ENCODE results near the gene VDR. TPM values are rescaled to one million over a fixed set of nuclear protein-coding genes. Genes with fewer than 3 reads are reported as not detected.

Gene VDR
- total RNA-seq, 4 donors from 2014 or later = 3.5 to 5.2 (median 3.9) TPM

GRCh38 chr12:47802312-47802711 lies 102.5 kb downstream of the VDR start:
- TF ChIP-seq CTCF (IDR thresholded peaks at IDR 0.05) (peak in 2 of 6 experiments; percentile 12 to 14), POLR2A (IDR thresholded peaks at IDR 0.05) (no peak)
- Histone ChIP-seq H3K9me3 (no peaks in the 10 kb centered on the region), H3K27me3 (no peaks in the 10 kb centered on the region), H3K27ac (peak overlapping the region in 2 of 3 donors; percentile 62 to 71), H3K4me1 (peaks cover 54 to 86% of the 10 kb centered on the region in 2 donors), H3K4me3 (replicated peaks in 1 of 3) (no peak overlapping the region), H3K36me3 (peaks cover 12 to 13% of the 10 kb centered on the region in 2 donors)
- intact Hi-C loops (cut with DNase I) = no loop called here
- 32 to 48% methylated on average over 5 of the region's 5 CpGs for WGBS, 2 donors
- DNase-seq = no peak

- no peak for DNase-seq
- Histone ChIP-seq H3K27ac (peak overlapping the region; percentile 16 to 71 (median 62)), H3K9me3 (no peaks in the 10 kb centered on the region), H3K36me3 (peaks cover 16 to 18% of the 10 kb centered on the region in 2 donors), H3K27me3 (no peaks in the 10 kb centered on the region), H3K4me1 (peaks cover 50 to 81% of the 10 kb centered on the region in 2 donors), H3K4me3 (replicated peaks in 1 of 3) (no peak overlapping the region)
- intact Hi-C loops (cut with DNase I) = no loop called here
- no peak for TF ChIP-seq POLR2A (IDR thresholded peaks at IDR 0.05)
- no peak for TF ChIP-seq CTCF (IDR thresholded peaks at IDR 0.05)
- 56 to 61% methylated on average over 9 of the region's 9 CpGs for WGBS, 2 donors
Observed at GRCh38 chr12:47801904-47802246, 102.9 kb downstream of the VDR start.

- intact Hi-C loops (cut with DNase I) = no loop called here
Observed at GRCh38 chr12:47801170-47801903, 103.5 kb downstream of the VDR start.

GRCh38 chr12:47800582-47800981 lies 104.2 kb downstream of the VDR start:
- 84 to 85% methylated on average over 7 of the region's 7 CpGs for WGBS, 2 donors
- no peaks in the 10 kb centered on the region for H3K9me3 ChIP-seq
- H3K36me3 ChIP-seq = peaks cover 28% of the 10 kb centered on the region in 2 donors
- no peak for DNase-seq
- H3K4me1 ChIP-seq = peaks cover 38 to 68% of the 10 kb centered on the region in 2 donors
- no peak overlapping the region for H3K4me3 ChIP-seq (replicated peaks in 1 of 3)
- intact Hi-C loops (cut with DNase I) = no loop called here
- no peaks in the 10 kb centered on the region for H3K27me3 ChIP-seq
- TF ChIP-seq CTCF (IDR thresholded peaks at IDR 0.05) (no peak), POLR2A (IDR thresholded peaks at IDR 0.05) (no peak)
- H3K27ac ChIP-seq = no peak overlapping the region

More at GRCh38 chr12:47801170-47801903, 103.5 kb downstream of the VDR start:
- Histone ChIP-seq H3K4me1 (peaks cover 46 to 76% of the 10 kb centered on the region in 2 donors), H3K27me3 (no peaks in the 10 kb centered on the region), H3K27ac (peak overlapping the region in 2 of 3 donors; percentile 62 to 71), H3K36me3 (peaks cover 21 to 22% of the 10 kb centered on the region in 2 donors), H3K4me3 (replicated peaks in 1 of 3) (no peak overlapping the region), H3K9me3 (no peaks in the 10 kb centered on the region)
- no peak for TF ChIP-seq POLR2A (IDR thresholded peaks at IDR 0.05)
- TF ChIP-seq CTCF (IDR thresholded peaks at IDR 0.05) = no peak
- 48 to 73% methylated on average over 7 of the region's 7 CpGs for WGBS, 2 donors
- no peak for DNase-seq

- Histone ChIP-seq H3K27ac (peak overlapping the region in 2 of 3 donors; percentile 20 to 46), H3K4me3 (replicated peaks in 1 of 3) (no peak overlapping the region), H3K9me3 (no peaks in the 10 kb centered on the region), H3K27me3 (no peaks in the 10 kb centered on the region), H3K36me3 (peaks cover 39 to 40% of the 10 kb centered on the region in 2 donors), H3K4me1 (peaks cover 30 to 57% of the 10 kb centered on the region in 2 donors)
- DNase-seq = peak; percentile 68 to 74
- TF ChIP-seq CTCF (IDR thresholded peaks at IDR 0.05) (no peak), POLR2A (IDR thresholded peaks at IDR 0.05) (no peak)
- WGBS, 2 donors = 56% methylated on average over 6 of the region's 7 CpGs
- intact Hi-C loops (cut with DNase I) = no loop called here
Observed at GRCh38 chr12:47799357-47799955, 105.3 kb downstream of the VDR start.
